8988T (cell line): ENCODE data around the gene BBX.

Experiments used
- DNase-seq: peaks from one replicate; pipeline ENCODE4 v3.0.0; 2011

Gene BBX

GRCh38 chr3:107604057-107604822 is 81.5 kb downstream of the BBX start:
- DNase-seq: no peak

GRCh38 chr3:107611775-107612469 is 89.2 kb downstream of the BBX start:
- DNase-seq: no peak

- DNase-seq: no peak
Measured at GRCh38 chr3:107612664-107613084, 89.9 kb downstream of the BBX start.

GRCh38 chr3:107619549-107619948 is 96.8 kb downstream of the BBX start:
- no peak for DNase-seq

GRCh38 chr3:107620534-107620933 is 97.8 kb downstream of the BBX start:
- no peak for DNase-seq

DNA sequence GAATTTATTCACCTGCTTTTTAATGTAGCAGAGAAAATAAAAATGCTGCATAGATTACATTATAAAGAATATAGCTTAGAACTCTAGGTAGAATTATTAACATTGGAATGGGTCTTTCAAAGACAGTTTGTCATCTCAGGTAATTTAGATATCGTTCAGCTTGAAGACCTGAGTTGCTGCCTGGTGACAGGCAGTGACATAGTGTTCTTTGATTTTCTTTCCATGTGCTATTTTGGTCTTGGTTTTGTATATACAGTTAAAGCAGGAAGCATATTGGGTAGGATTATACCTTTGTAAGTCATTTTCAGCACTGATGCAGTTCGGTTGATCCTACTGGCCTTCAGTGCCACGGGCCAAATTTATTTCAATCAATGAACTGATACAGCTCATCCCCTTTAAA is 98.7 kb downstream of the BBX start:
- DNase-seq: no peak

DNA sequence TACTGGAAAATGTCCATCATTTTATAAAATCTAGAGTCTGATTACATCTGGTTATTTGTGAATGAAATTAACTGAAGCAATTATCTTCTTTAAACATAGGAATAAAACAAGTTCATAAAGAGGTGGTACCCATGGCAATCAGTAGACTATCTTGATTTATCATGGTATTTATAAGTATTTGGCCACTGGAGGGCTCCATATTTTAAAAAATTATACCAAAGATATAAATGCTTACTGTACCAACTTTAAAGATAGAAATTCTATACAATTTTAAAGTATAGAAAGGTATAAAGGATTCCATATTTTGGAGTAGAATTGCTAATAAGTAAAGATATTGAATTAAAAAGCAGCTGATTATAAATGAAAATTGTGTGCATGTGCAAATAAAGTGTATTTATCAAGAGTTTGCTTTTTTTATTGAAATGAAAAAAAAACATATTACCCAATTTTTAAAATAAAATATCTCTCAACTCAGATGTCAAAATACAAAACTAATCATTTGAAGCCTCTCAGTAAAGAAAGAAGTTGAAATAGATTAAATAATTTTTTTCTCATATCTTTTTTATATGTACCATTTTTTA is 105.3 kb downstream of the BBX start:
- no peak for DNase-seq

- DNase-seq: no peak
Measured at GRCh38 chr3:107629566-107629965, 106.8 kb downstream of the BBX start.

DNA sequence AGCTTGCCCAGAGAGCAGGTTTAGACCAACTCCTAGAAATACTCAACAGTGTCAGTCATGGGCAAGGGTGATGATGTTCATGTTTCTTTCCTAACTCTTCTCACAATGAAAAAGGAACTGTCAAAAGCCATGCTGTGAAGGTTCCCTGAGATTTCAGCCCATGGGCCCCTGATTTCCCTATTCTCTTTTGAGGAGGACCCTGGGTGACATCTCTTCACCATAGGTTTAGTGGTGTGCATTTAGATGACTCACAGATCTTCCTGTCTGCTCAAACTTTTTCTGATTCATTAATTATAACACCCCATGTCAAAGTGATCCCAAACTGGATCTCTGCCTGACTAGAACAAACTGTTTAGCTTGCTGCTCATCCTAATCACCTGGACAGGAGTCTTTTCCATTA is 108.0 kb downstream of the BBX start:
- DNase-seq: no peak

DNA sequence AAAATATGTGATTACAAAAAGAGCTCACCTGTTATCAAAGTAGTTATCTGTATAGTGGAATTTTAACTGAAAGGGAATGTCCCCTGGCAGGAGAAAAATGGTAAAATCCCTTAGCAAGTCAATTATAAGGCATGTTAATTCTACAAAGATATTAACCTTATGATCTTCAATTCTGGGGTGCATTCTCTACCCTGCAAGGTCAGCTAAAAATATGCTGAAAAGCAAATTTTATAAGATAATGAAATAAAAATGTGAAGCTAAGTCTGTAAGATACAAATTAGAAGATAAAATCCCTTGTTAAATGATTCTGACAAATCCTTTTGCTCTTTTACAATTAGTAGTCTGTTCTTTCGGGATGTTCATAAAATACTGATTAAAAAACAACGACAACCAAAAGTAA is 109.8 kb downstream of the BBX start:
- no peak for DNase-seq

DNA sequence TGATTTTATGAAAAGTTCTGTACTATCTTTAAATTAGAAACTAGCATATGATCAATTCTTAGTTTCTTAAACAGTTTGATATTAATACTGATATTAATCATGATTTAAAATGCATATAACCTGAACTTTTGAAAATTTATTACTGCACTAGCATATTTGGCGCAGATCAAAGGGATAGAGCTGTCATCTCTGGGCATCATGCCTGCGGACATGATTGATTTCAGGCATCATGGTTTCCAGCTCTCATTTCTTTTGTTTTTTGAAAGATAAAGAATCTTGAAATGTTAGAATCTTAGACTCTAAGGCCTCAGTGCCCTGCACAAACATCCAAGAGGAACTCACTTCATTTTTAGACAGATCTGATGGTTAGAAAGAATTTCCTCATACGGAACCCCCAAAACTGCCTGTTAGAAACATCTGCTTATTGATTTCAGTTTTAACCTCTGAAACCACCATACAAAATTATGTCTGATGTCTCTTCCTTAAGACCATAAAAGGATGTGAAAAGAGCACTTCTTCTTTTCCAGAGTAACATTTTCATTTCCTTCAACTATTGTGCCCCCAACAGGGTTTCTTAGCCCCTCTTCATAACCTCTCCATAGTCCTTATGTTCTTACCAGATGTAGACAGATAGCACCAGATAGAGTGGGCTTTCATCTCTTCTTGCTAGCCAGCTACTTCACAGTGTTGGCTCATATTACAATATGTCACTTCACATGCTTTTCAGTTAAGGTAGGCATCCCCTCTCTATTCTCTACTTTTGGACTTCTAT is 110.8 kb downstream of the BBX start:
- no peak for DNase-seq

DNA sequence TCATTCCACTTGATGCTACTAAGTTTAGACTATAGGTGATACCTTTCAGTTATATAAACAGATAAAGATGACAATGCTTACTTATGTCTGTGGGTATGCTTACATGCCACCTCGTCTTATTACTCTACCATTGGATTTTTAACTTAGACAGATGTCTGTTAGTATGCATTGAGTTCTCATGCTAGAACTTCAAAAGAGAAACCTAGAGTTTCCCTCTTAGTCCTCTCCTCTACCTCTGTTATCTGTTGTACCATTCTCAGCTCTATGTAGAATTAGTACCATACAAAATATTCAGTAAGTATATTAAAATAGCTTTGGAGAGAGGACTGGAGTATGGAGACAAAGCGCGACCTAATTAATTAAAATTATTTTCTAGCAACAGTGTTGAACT is 111.3 kb downstream of the BBX start:
- DNase-seq: no peak

- no peak for DNase-seq
Measured at GRCh38 chr3:107637416-107638183, 114.8 kb downstream of the BBX start.

- no peak for DNase-seq
Measured at GRCh38 chr3:107641572-107642307, 119.0 kb downstream of the BBX start.

- DNase-seq: no peak
Measured at GRCh38 chr3:107643038-107643883, 120.5 kb downstream of the BBX start.

DNA sequence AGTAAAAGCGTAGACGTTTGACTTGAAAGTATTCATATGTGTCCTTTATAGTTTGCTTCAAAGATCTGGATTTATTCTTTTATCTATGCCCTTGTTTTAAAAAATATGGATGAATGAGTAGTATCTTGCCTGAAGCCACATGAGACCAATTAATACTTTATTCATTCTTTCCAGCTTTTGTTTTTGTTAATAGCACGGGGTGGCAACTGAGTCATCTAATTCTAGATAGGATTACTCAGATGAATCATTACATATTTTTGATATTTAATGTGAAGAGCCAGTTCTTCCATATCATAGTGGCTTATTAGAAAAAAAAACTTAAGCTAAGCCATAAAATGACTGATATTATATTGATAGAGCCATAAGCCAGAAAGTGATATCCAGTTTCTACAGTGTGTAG is 121.9 kb downstream of the BBX start:
- DNase-seq: no peak

DNA sequence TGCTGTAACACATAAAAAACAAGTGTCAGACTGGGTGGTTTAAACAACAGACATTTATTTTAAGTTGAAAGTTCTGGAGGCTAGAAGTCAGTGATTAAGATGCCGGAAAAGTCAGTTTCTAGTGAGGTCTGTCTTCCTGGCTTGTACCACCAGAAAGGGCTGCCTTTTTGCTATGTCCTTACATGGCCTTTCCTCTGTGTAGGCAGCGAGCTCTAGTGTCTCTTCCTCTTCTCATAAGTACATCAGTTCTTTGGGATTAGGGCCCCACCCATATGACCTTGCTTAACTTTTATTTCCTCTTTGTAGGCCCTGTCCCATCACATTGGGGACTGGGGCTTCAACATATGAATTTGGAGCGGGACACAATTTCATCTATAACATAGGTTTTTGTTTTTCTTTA is 128.0 kb downstream of the BBX start:
- no peak for DNase-seq

GRCh38 chr3:107651782-107652181 is 129.0 kb downstream of the BBX start:
- no peak for DNase-seq

- DNase-seq: no peak
Measured at GRCh38 chr3:107654218-107654617, 131.5 kb downstream of the BBX start.

DNA sequence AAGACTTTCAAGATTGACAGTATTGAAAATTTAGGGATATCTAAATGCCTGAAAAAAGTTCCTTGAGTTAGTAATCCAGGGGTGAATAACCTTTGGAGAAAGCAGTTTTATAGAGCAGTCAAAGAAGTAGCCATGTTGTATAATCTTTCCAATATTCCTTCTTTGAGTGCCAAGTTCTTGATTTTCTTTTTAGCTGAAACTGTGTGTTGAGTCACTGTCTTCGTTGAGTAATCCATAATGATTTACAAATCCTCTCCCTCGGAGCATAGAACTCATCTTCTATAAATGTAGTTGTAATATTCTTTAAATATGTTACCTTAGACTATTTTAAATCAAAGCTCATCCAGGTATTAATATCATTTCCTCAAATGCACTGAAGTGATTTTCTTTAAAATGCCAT is 135.2 kb downstream of the BBX start:
- no peak for DNase-seq
